ENCODE results near the gene FAF1.
"Not testable (repeated sequence)": the region's sequence is repeated elsewhere in the genome, so short reads cannot be mapped to it uniquely, and the experiment has no call there.

- TF ChIP-seq EZH2 (IDR thresholded peaks at IDR 0.05; ENCODE audit: insufficient read depth, poor library complexity, severe bottlenecking); EZH2phosphoT487 (IDR thresholded peaks at IDR 0.05; ENCODE audit: insufficient read depth, low read depth): not testable (repeated sequence)
These were observed 203.5 kb downstream of the FAF1 start for GRCh38 chr1:50756543-50756942.

Measured in GM23248 (cell line).